ENCODE results near the gene MVD. TPM values are rescaled to one million over a fixed set of nuclear protein-coding genes. Genes with fewer than 3 reads are reported as not detected.
A peak's percentile ranks its signal among the peaks of the same experiment; 100 is the strongest.

The MVD gene
- total RNA-seq, 1 donor from 2014 or later, result 78.1 TPM

- H3K9me3 Mint-ChIP-seq (ENCODE audit: low read depth), result no peaks in the 10 kb centered on the region
- H3K4me3 Mint-ChIP-seq (ENCODE audit: low read depth), result peak overlapping the region; percentile 16
- peaks cover 28% of the 10 kb centered on the region for H3K27me3 Mint-ChIP-seq
- no peaks in the 10 kb centered on the region for H3K4me1 Mint-ChIP-seq (ENCODE audit: low read depth)
- peaks cover 6% of the 10 kb centered on the region for H3K36me3 Mint-ChIP-seq (ENCODE audit: insufficient read depth)
- H3K27ac Mint-ChIP-seq, result no peak overlapping the region
- no peak for TF ChIP-seq CTCF (IDR thresholded peaks at IDR 0.05; ENCODE audit: unreplicated experiment)
- DNase-seq (ENCODE audit: low spot score, unreplicated experiment), result no peak
Observed at GRCh38 chr16:88634141-88634993, 28.5 kb downstream of the MVD start.

DNA sequence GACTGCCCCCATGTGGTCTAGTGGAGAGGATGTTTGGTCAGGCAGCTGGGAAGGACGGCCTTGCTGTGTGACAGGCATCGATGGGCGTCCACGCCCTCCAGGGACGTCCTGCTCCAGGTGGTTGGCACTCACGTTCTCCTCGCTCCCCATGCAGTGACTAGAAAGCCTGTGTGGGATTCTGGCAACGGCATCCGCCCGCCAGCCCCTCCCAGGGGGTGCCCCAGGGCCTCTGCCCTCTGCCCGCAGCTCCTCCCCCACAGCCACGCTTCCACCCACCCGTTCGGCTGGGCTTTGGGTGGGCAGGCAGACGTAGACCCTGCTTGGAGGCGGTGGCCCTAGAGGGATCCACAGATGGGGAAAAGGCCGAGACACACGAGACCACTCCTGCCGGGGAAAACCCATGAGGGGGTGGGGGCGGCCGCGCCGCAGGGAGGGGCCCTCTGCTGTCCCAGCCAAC is 29.2 kb downstream of the MVD start:
- TF ChIP-seq CTCF (IDR thresholded peaks at IDR 0.05; ENCODE audit: unreplicated experiment), result no peak
- Mint-ChIP-seq H3K4me1 (ENCODE audit: low read depth) (no peaks in the 10 kb centered on the region), H3K27me3 (peaks cover 28% of the 10 kb centered on the region), H3K9me3 (ENCODE audit: low read depth) (no peaks in the 10 kb centered on the region), H3K4me3 (ENCODE audit: low read depth) (no peak overlapping the region), H3K27ac (no peak overlapping the region), H3K36me3 (ENCODE audit: insufficient read depth) (peaks cover 6% of the 10 kb centered on the region)
- no peak for DNase-seq (ENCODE audit: low spot score, unreplicated experiment)

- TF ChIP-seq CTCF (IDR thresholded peaks at IDR 0.05; ENCODE audit: unreplicated experiment), result no peak
- Mint-ChIP-seq H3K9me3 (ENCODE audit: low read depth) (no peaks in the 10 kb centered on the region), H3K4me1 (ENCODE audit: low read depth) (no peaks in the 10 kb centered on the region), H3K27ac (no peak overlapping the region), H3K4me3 (ENCODE audit: low read depth) (no peak overlapping the region), H3K27me3 (peaks cover 18% of the 10 kb centered on the region), H3K36me3 (ENCODE audit: insufficient read depth) (peaks cover 8% of the 10 kb centered on the region)
- no peak for DNase-seq (ENCODE audit: low spot score, unreplicated experiment)
Observed at GRCh38 chr16:88632587-88632930, 30.3 kb downstream of the MVD start.

- Mint-ChIP-seq H3K4me1 (ENCODE audit: low read depth) (no peaks in the 10 kb centered on the region), H3K9me3 (ENCODE audit: low read depth) (no peaks in the 10 kb centered on the region), H3K36me3 (ENCODE audit: insufficient read depth) (peaks cover 9% of the 10 kb centered on the region), H3K4me3 (ENCODE audit: low read depth) (no peak overlapping the region), H3K27me3 (peaks cover 13% of the 10 kb centered on the region), H3K27ac (no peak overlapping the region)
- DNase-seq (ENCODE audit: low spot score, unreplicated experiment), result no peak
- no peak for TF ChIP-seq CTCF (IDR thresholded peaks at IDR 0.05; ENCODE audit: unreplicated experiment)
Observed at GRCh38 chr16:88631920-88632586, 30.8 kb downstream of the MVD start.

DNA sequence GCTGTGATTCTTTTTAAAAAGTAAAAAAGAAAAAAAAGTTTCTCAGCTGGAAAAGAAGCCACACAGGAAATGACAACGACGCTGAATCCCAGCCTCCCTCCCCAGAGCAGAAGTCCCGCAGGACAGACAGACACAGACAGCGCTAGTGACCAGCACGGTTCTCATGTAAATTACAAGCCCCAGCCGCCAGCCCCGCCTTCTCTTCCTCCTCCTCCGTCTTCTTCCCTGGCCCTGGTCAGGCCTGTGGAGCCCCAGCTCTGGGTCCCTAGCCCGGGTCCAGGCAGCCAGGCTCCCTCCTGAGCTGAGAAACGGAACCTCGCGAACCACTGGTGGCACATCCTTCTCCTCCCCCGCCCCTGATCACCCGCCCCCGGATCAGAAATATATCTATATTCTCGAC is 31.5 kb downstream of the MVD start:
- H3K9me3 Mint-ChIP-seq (ENCODE audit: low read depth), result no peaks in the 10 kb centered on the region
- no peak overlapping the region for H3K4me3 Mint-ChIP-seq (ENCODE audit: low read depth)
- no peak for DNase-seq (ENCODE audit: low spot score, unreplicated experiment)
- H3K27me3 Mint-ChIP-seq, result peaks cover 12% of the 10 kb centered on the region
- peaks cover 10% of the 10 kb centered on the region for H3K36me3 Mint-ChIP-seq (ENCODE audit: insufficient read depth)
- H3K4me1 Mint-ChIP-seq (ENCODE audit: low read depth), result no peaks in the 10 kb centered on the region
- TF ChIP-seq CTCF (IDR thresholded peaks at IDR 0.05; ENCODE audit: unreplicated experiment), result no peak
- H3K27ac Mint-ChIP-seq, result no peak overlapping the region
